NB4 (cell line): ENCODE data around the gene ZNF225.

Experiments used
- CTCF ChIP-seq: IDR thresholded peaks from one replicate; pipeline ENCODE4 v1.5.1; 2012; ENCODE audit warnings: low read depth, low read length
- POLR2A ChIP-seq: IDR thresholded peaks from 2 replicates; pipeline ENCODE4 v1.6.1; 2011; ENCODE audit warnings: mild to moderate bottlenecking; ENCODE audit not compliant: insufficient read length; ENCODE audit errors: extremely low read depth
- TF ChIP-seq, protein P1 (sequence below): IDR thresholded peaks from 2 replicates; pipeline ENCODE4 v1.6.1; 2011; ENCODE audit warnings: low read depth, low read length

DNA sequence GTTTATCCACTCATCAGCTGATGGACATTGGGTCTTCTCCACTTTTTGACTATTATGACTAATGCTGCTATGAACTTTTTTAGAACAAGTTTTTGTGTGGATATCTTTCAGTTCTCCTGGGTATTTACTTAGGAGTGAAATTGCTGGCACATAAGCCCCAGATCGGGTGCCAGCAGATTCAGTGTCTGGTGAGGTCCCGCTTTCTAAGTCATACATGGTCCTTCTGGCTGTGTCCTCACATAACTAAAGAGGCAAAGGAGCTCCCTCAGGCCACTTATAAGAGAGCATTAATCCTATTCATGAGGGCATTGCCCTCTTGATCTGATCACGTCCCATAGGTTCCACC is 51.1 kb downstream of the ZNF225 start:
- no peak for TF ChIP-seq POLR2A
- no peak for TF ChIP-seq CTCF
- TF ChIP-seq, protein P1, sequence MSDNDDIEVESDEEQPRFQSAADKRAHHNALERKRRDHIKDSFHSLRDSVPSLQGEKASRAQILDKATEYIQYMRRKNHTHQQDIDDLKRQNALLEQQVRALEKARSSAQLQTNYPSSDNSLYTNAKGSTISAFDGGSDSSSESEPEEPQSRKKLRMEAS: no peak
